ENCODE data around the gene EHD1. TPM values are rescaled to one million over a fixed set of nuclear protein-coding genes. Genes with fewer than 3 reads are reported as not detected.

EHD1 gene
- total and polyA plus RNA-seq, 2 of the 8 experiments (the other 6 are each of a cell fraction or from before 2014, with no cell fraction given) = 31.5 to 42.9 TPM

- Histone ChIP-seq H2BK12ac (ENCODE audit: low read depth, low read length) (no peak overlapping the region), H3K9ac (replicated peaks in 1 of 4; ENCODE audit: extremely low read depth in 1 of 4, low read depth in 3 of 4, low read length in 3 of 4) (no peak overlapping the region), H3K4me1 (replicated peaks in 1 of 4; ENCODE audit: control insufficient read depth in 3 of 4, insufficient read depth in 4 of 4, low read length in 3 of 4) (no peaks in the 10 kb centered on the region), H2BK120ac (replicated peaks; ENCODE audit: low read depth, low read length) (no peak overlapping the region), H3K79me2 (ENCODE audit: control insufficient read depth in 1 of 2, insufficient read depth in 2 of 2, low read length in 2 of 2) (no peaks in the 10 kb centered on the region), H3K27ac (ENCODE audit: low read depth, low read length) (no peak overlapping the region), H3K56ac (replicated peaks; ENCODE audit: insufficient read length, low read depth, low read length) (no peak overlapping the region), H3K36me3 (ENCODE audit: control insufficient read depth in 2 of 4, insufficient read depth in 4 of 4, low read length in 3 of 4) (peaks cover 5 to 39% (median 14%) of the 10 kb centered on the region in 4 experiments; a peak in 5 of 8 replicates), H3K14ac (ENCODE audit: insufficient read length) (no peak overlapping the region), H3K79me1 (ENCODE audit: low read depth, low read length) (no peaks in the 10 kb centered on the region), H4K8ac (ENCODE audit: extremely low read depth, insufficient read depth, low read length) (no peak overlapping the region), H3K4me2 (ENCODE audit: insufficient read depth in 1 of 2, low read depth in 2 of 2, low read length in 2 of 2) (no peak overlapping the region), H3K18ac (ENCODE audit: extremely low read depth, low read length) (no peak overlapping the region), H4K20me1 (replicated peaks in 1 of 2; ENCODE audit: control insufficient read depth in 1 of 2, insufficient read depth in 2 of 2, low read length in 2 of 2) (peaks cover 7 to 8% of the 10 kb centered on the region in 2 experiments), H3K4ac (replicated peaks; ENCODE audit: insufficient read length, low read depth, low read length) (no peak overlapping the region), H3K23ac (ENCODE audit: insufficient read length) (no peak overlapping the region), H3K23me2 (ENCODE audit: low read depth, low read length) (no peaks in the 10 kb centered on the region), H3K4me3 (ENCODE audit: extremely low read depth in 1 of 4, insufficient read depth in 2 of 4, low read depth in 3 of 4, low read length in 4 of 4) (no peak overlapping the region), H2BK15ac (ENCODE audit: low read length) (no peak overlapping the region), H2BK20ac (ENCODE audit: low read length) (no peak overlapping the region), H2BK5ac (ENCODE audit: low read depth, low read length) (no peak overlapping the region), H4K91ac (replicated peaks; ENCODE audit: insufficient read length, low read length) (no peak overlapping the region), H4K5ac (ENCODE audit: insufficient read length, low read depth, low read length) (no peak overlapping the region), H2AK5ac (ENCODE audit: low read depth, low read length) (no peak overlapping the region), H2AFZ (ENCODE audit: low read length) (no peak overlapping the region), H3K27me3 (replicated peaks in 1 of 4; ENCODE audit: control insufficient read depth in 3 of 4, extremely low read depth in 1 of 4, insufficient read depth in 3 of 4, low read length in 3 of 4) (no peaks in the 10 kb centered on the region), H3K9me3 (ENCODE audit: insufficient read depth in 2 of 2, low read depth in 1 of 2, low read length in 1 of 2) (no peaks in the 10 kb centered on the region)
- 95% methylated on average over 24 of the region's 24 CpGs; no CpG with 5 or more reads in 1 of the 2 experiments for WGBS, 2 experiments (ENCODE audit: extremely low coverage in 1 of 2, insufficient coverage in 1 of 2, insufficient read length in 1 of 2, insufficient replicate concordance in 2 of 2, low coverage in 1 of 2, low lambda C conversion rate in 2 of 2, missing lambda C conversion rate in 1 of 2)
- ChIA-PET CTCF (ENCODE audit: partially characterized antibody) (interaction anchor here (0.5 to 1.7 kb wide), 5 partner anchors 13 to 1392 kb away, joined by 3 to 5 read pairs (median 3); no protein-coding TSS in a partner anchor), POLR2A (ENCODE audit: partially characterized antibody) (interaction anchor here (1.1 to 1.5 kb wide), 5 partner anchors 9 to 32 kb away, joined by 3 to 4 read pairs (median 3); partner anchors contain the start of gene MEN1)
- no peak for FAIRE-seq
- DNase-seq (ENCODE audit: low read depth in 1 of 2, low spot score in 2 of 2) = no peak
- TF ChIP-seq JUND (IDR thresholded peaks at IDR 0.05; ENCODE audit: low read length) (no peak), TBP (IDR thresholded peaks at IDR 0.05; ENCODE audit: low read depth, low read length) (no peak), TCF12 (IDR thresholded peaks at IDR 0.05; ENCODE audit: low read depth, low read length) (no peak), NRF1 (IDR thresholded peaks at IDR 0.05; ENCODE audit: low read depth, low read length) (no peak), CHD2 (IDR thresholded peaks at IDR 0.05; ENCODE audit: low read length) (no peak), SP1 (IDR thresholded peaks at IDR 0.05; ENCODE audit: low read depth, low read length) (no peak), EZH2 (IDR thresholded peaks at IDR 0.05; ENCODE audit: low read depth, low read length, severe bottlenecking) (no peak), RAD21 (IDR thresholded peaks at IDR 0.05 in 1 of 2, conservative IDR thresholded peaks at IDR 0.05 in 1 of 2; ENCODE audit: low read depth in 2 of 2, low read length in 2 of 2) (no peak), NANOG (IDR thresholded peaks at IDR 0.05; ENCODE audit: insufficient read depth, low read depth, low read length, poor library complexity, severe bottlenecking) (no peak), BCL11A (IDR thresholded peaks at IDR 0.05; ENCODE audit: low read depth in 2 of 2, low read length in 2 of 2) (no peak), JUN (IDR thresholded peaks at IDR 0.05; ENCODE audit: low read depth, low read length) (no peak), CEBPB (IDR thresholded peaks at IDR 0.05; ENCODE audit: low read depth, low read length) (no peak), GABPA (IDR thresholded peaks at IDR 0.05; ENCODE audit: borderline replicate concordance, insufficient read depth, low read length) (no peak), E2F6 (IDR thresholded peaks at IDR 0.05) (no peak)
These were observed 47.0 kb downstream of the EHD1 start for GRCh38 chr11:64831411-64831891.
